GM18861 (cell line): ENCODE measurements around the gene SOX9.

Source experiments
- ATAC-seq: cut with Tn5 transposase; IDR thresholded peaks from one replicate; pipeline ENCODE4 v1.9.1; 2021; ENCODE audit not compliant: unreplicated experiment

The SOX9 gene

DNA sequence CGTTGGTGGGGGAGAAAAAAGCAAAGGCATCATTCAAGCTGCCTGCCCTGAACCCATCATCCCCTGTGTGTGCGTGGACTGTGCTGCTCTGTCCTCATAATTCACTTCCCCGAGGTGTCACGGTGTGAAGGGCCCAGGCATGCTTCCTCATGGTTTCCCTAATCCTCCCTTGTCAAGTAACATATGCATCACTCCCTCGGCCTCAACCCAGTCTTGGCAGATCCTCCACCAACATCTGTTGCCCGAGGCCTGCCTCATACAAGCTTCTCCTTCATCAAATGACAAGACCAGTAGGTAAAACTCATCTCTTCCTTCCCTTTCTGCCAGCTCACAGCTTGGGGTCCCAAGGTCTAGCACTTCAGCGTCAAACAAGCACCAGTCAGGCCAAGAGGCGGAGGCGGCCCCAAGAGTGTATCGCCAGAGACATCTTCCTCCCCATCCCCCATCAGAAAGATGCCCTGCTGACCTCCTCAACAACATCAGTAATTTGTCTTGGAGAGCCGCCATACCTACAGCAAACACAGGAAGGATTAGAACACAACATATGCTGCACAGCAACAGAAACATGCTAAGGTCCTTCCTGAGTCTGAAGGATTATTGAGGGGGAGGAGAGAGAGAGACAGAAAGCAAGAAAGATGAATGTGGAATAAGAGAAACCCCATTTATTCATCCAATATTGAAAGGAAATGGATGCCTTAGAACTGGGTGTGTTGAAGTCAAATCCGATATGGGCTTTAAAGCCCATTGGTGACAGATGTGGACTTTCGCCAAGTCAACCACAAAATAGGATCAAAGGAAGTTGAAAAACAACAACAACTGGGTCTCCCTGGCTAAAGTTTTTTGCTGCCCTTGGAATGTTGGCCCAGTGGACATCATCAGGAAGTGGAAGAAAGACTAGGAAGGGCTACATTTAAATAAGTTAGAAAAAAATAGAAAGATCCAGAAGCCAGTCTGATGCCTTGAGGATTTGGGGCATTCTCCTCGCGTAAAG lies 38.4 kb downstream of the SOX9 start:
- ATAC-seq: no peak

- ATAC-seq: no peak
These were observed 41.7 kb downstream of the SOX9 start for GRCh38 chr17:72162569-72162968.

DNA sequence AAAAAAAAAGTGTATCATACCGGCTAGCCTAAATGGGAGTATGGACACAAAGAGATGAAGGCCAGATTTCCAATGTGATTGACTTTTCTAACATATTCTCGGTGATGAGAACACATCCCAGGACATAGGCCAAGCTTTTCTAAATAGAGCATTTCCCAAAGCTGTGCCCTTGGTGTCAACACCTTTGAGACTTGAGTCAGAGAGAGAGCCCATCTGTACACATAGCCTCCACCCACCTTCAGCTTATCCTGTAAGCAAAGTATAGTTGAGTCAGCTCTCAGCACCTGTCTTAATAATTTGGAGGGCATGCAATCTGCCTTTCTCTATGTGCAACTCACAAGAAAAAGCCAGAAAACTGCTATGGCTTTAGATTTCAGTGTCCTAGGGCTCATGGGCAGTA lies 42.7 kb downstream of the SOX9 start:
- ATAC-seq: no peak

DNA sequence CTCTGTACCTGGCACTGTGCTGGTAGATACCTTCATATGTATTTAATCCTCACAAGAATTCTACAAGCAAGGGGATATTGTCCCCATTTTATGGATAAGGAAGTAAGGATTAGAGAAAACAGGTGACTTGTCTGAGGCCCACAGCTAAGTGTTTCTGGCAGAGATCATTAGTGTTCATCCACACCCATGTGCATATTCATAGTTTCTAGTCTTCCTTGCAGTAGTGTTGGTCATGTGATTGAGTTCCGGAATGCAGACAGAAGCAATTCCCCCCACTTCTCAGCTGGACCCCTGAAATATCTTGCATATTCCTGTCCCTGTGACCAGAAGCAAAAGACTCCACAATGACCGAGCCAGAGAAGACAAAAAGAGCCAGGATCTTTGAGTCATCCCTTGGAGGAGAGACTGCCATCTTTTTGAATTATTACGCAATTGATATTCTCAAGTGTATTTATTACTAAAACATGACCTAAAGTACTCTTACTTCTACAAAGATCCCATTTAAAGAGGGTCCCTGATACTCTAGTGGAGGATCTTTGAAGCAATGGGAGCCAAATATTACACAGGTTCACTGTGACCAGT lies 43.4 kb downstream of the SOX9 start:
- no peak for ATAC-seq

GRCh38 chr17:72165192-72165866 lies 44.5 kb downstream of the SOX9 start:
- ATAC-seq: no peak

DNA sequence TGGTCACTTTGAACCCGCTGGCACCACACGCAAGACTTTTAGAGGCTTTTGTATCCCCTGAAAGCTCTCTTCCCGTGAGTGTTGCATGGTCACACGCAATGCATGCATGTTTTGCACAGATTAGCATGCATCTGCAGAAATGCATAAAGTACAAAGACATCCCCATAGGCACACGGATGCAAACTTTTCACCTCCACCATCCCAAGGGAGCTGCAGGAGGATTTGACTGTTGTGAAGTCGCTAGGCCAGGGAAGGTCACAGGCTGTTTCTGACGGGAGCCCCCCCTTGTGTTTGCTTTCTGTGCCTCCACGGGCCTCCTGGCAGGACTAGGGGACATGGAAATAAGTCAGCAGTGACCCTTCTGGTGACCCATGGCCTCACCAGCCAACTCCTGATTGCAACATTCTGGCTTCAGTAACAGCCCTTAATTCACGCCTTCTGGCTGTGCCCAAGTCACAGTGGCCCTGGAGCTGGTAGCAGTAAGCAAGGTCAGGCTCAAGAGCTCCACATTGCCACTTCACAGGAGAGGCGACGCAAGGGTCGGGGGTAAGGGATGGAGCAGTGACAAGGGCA lies 45.1 kb downstream of the SOX9 start:
- ATAC-seq: no peak

GRCh38 chr17:72167593-72167992 lies 46.8 kb downstream of the SOX9 start:
- no peak for ATAC-seq

DNA sequence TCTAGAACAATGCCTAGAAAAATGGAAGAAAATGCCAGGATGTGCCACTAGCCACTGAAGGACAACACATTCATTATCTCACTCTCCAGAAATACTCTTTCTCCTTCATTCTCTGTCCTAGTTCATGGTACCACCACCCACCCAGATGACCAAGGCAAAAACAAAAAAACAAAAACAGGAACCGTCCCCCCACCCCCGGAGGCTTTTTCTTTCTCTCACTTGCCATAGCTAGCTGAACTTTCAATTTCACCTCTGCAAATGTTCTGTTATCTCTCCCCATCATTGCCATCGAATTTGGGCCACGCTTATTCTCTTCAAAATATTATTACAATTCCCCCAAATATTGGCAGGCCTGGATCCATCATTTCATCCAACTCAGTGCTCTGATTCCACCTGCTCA lies 49.0 kb downstream of the SOX9 start:
- ATAC-seq: no peak

DNA sequence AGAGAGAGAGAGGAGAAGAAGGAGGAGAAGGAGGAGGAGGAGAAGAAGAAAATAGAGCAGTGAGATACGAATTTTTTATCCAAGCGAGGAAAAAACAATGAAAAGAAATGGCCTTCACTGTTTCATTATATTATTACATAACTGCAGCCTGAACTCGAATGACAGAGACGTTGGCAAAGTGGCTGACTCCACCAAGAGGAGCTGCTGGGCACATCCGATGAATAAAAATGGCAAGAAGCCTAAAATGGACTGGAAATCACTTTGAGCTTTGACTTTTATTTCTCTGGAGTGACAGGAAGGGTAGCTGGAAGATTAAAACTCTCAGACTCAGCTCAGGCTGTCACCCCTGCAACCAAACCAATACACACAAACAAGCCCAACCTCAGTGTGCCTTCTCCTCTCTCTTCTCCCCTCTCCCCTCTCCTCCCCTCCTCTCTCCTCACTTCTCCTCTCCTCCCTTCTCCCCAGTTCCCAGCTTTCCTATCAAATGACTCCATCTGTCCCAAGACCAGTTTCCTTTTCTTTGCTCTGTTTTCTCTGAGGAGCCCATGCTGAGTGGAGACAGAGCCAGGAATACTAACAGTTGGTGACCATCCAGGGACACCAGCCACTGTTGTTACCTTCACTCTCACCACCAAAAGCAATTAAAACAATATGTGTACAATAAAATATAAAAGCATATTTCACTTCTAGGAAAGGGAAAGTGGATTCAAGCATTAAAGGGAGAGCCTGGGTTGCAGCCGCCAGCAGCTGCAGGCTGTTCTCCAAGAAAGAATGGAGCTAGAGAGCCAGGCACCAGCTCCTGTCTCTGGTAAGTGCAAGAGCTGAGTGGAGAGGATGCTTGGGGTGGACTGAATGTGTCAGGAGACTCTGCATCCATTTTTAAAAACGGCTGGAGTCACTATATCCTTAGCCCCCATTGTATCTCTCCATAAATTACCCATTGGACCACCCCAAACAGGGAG lies 51.2 kb downstream of the SOX9 start:
- no peak for ATAC-seq

DNA sequence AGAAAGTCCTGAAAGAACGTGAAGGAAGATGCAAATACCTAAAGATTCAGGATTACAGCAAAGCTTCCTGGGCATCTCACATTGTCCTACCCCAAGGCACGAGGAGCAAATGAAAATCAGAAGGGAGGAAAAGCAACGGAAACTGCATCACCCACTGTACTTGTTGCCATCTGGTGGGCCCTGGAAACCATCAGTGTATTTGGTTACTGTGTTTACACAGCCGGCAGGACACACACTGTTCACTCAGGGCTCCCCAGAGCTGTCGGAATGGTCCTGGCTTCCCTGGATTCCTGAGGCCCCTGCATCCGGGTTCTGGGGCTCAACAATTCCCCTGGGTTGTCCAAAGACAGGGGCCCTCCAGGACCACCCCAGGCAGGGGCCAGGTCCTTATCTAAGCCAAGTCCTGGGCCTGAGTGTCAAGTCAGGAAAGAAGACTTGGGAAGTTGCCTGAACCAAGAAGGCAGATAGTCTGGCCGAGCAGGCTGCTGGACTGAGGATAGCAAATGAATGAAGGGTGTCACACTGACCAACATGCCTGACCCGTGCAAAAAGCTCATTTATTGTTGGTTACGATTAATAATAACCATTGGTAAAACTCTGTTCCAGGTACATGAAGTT lies 52.8 kb downstream of the SOX9 start:
- ATAC-seq: no peak

DNA sequence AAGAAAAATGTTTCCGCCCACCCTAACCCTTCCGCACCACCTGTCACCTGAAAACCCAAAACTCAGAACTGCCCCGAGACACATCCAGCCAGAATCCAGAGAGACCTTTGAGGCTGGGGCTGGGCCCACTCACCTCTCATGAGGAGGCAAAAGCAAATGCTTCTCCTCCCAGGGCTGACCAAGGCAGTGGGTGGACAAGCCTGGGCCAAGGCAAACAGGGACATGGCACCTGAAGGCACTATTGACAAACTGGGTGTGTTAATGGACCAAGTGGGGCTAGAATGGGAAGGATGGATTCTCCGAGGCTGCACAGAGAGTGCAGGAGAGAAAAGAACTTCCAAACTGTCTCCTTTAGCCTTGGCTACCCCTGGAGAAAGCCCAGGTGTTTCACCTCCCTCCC lies 54.4 kb downstream of the SOX9 start:
- no peak for ATAC-seq
